Hematopoietic multipotent progenitor cell (in vitro differentiated cells): ENCODE data around the gene PCNX3. TPM values are rescaled to one million over a fixed set of nuclear protein-coding genes. Genes with fewer than 3 reads are reported as not detected.

Experiments used
- DNase-seq, 3 donors: peaks; one replicate each; pipeline ENCODE4 v3.0.0-alpha.2; 2011 to 2015; ENCODE audit warnings: low read depth in 2 of 3, low spot score in 2 of 3
- total RNA-seq: library from RNA; depleted of rRNA; stranded (reverse); fragments of >200 nt; gene quantifications from one replicate; pipeline ENCODE4 v1.2.3, GENCODE V29; 2012

The PCNX3 gene
- total RNA-seq, 1 donor, result 32.6 TPM

- no peak for DNase-seq
Measured at GRCh38 chr11:65580031-65580692, 35.4 kb upstream of the PCNX3 start.

- no peak for DNase-seq
Measured at GRCh38 chr11:65580756-65581155, 34.8 kb upstream of the PCNX3 start.

DNA sequence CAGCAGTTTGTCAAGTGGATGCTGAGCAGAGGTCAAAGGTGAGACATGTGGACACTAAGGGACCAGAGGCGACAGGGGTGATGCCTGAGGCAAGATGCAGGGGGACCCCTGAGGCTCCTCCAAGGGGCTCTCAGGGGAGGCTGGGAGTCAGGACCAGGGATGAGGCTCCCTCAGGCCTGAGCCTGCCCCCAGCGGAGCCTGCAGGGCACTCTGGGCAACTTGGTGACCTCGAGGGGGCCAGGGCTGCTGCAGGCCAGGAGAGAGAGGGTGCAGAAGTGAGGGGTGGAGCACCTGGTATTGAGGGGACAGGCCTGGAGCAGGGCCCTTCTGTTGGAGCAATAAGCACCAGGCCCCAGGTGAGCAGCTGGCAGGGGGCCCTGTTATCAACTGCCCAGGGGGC lies 33.6 kb upstream of the PCNX3 start:
- no peak for DNase-seq

- DNase-seq, result no peak
Measured at GRCh38 chr11:65583589-65583988, 32.0 kb upstream of the PCNX3 start.

GRCh38 chr11:65584106-65584505 lies 31.5 kb upstream of the PCNX3 start:
- no peak for DNase-seq

DNA sequence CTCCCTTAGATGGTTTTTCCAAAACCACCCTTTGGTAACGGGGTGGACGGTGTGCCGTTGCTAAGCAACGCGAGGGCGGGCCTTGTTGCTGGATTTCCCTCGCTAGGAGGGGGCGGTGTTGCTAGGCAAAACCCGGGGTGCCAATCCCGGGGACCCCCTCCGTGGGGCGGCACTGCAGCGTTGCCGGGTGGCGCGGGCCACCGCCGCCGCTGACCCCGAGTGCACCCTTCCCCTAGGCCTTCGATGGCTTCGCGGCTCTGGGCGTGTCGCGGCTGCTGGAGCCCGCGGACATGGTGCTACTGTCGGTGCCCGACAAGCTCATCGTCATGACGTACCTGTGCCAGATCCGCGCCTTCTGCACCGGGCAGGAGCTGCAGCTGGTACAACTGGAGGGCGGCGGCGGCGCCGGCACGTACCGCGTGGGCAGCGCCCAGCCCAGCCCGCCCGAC lies 30.8 kb upstream of the PCNX3 start:
- DNase-seq, result no peak

DNA sequence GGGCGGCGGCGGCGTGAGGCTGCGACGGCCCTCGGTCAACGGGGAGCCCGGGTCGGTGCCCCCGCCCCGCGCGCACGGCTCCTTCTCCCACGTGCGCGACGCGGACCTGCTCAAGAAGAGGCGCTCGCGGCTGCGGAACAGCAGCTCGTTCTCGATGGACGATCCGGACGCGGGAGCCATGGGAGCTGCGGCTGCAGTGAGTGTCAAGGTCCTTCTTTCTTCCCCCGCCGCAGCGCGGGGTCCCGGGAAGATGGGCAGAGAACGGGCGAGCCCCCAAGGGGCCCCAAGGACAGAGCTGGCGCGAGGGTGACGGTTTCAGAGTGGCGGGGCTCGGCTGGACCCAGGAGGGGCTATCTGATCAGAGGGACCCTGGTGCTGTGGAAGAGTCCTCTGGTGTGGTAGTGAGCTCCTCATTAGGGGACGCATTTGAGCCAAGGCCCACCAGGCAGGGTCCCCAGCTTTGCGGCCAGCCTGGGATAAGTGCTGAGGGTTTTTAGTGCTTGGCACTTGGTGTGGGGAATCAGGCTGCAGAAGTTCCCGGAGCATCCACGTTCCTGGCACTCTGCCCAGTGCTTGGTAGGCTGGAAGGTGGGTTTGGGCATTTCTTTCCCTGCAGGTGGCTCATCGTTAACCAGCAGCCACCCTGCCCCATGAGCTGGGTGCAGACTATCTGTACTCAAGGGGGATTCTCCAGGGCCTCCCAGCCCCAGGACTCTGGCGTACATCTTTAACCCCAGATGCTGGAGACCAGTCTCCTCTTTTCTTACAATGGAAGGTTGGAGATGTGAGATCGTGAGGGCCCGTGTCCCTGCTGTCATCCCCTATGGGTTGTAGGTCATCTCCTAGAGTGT lies 30.0 kb upstream of the PCNX3 start:
- no peak for DNase-seq

DNA sequence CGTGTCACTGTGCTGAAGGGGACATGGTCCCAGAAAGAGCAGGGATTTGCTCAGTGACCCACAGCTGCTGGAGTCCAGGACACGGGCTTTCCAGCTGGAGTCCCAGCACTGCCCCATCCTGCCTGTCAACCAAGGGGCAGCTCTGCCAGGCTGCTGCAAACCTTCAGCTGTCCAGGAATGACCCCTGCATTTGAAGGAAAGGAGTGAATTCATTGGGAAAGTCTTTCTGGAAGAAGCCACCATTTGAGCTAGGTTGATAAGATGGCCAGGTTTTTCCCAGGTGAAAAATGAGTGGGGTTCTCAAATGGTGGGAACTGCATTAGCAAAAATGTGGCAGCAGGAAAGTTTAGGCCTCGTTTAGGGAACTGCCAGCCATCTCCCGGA lies 29.3 kb upstream of the PCNX3 start:
- no peak for DNase-seq

DNA sequence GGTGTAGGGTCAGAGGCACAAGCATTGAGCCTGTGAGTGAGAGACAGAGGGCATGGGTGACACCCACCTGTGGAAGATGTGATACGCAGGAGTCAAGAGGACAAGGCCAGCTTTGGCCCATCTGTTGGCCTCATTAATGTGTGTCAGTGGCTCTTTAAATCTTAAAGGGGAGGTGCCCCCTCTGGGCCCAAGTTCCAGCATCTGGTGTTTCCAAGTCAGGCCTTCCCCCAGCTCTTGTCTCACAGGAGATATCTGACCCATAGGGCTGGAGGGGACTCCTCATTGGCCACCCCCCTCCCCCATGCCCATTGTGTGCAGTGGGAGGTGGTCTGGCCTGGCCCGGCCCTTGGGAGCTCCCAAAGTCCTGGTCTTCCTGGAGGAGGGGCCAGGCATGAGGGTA lies 28.9 kb upstream of the PCNX3 start:
- no peak for DNase-seq

DNA sequence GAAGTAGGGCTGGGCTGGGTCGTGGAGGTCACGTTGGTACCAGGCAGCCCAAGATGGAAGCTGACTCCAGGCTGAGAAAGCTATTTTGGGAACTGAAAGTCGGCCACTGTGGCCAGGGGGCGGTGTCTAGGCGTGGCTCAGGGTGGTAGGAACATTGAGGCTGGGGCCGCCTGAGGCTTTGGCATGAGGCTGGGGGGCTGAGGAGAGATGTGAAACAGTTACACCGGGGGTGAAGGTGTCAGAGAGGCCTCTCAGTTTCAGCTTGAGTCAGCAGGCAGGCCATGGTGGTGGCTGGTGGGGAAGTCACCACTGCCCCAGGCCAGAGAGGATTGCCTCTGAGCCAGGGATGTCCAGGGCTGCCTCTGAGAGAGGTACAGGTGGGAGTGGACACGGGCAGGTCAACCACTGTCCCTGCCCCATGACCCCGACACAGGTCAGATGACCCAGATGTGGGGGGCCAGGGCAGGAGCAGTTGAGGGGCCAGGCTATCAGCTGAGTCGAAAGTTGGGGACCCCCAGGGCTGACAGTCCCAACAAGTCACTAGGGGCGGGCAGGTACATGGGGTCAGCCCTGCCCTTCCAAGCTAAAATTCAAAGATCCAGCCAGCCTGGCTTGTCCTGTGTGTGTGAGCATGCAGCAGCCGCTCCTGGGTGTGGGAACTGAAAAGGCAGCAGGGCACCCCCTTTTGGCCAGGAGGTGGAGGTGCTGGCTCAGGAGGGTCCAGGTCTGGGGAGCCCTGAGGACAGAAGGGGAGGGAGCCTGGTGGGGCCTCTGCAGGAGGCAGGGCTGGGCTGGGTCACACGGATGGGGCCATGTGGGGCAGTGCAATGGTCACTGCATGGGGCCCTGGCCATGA lies 27.1 kb upstream of the PCNX3 start:
- peak in 2 of 3 donors; percentile 72 to 82 for DNase-seq

DNA sequence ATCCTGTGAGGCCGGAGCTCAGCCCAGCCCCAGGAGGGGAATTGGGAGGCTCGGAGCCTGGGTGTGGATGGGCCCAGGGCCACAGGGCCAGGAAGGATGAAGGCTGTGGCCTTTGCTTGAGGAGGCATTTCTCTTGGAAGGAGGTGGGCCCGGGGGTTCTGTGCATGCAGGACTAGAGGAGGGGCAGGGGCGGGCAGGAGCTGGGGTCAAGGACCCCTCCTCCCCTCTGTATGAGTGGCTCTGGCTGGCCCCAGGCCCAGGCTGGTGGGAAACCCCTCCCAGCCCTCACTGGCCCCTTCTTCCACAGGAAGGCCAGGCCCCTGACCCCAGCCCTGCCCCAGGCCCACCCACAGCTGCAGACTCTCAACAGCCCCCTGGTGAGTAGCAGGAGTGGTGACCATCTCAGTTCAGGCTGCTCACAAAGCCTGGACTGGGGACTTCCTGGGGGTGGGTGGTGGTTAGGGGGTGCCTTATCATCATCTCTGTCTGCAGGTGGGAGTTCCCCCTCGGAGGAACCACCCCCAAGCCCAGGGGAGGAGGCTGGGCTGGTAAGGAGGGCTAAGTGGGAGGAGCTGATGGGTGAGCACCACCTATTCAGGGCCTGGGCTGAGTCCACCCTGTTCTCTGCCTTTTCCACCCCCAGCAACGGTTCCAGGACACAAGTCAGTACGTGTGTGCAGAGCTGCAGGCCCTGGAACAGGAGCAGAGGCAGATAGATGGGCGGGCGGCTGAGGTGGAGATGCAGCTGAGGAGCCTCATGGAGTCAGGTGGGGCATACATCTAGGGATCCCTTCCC lies 25.9 kb upstream of the PCNX3 start:
- peak in 2 of 3 donors; percentile 71 to 72 for DNase-seq

- DNase-seq, result no peak
Measured at GRCh38 chr11:65590240-65590738, 25.3 kb upstream of the PCNX3 start.

DNA sequence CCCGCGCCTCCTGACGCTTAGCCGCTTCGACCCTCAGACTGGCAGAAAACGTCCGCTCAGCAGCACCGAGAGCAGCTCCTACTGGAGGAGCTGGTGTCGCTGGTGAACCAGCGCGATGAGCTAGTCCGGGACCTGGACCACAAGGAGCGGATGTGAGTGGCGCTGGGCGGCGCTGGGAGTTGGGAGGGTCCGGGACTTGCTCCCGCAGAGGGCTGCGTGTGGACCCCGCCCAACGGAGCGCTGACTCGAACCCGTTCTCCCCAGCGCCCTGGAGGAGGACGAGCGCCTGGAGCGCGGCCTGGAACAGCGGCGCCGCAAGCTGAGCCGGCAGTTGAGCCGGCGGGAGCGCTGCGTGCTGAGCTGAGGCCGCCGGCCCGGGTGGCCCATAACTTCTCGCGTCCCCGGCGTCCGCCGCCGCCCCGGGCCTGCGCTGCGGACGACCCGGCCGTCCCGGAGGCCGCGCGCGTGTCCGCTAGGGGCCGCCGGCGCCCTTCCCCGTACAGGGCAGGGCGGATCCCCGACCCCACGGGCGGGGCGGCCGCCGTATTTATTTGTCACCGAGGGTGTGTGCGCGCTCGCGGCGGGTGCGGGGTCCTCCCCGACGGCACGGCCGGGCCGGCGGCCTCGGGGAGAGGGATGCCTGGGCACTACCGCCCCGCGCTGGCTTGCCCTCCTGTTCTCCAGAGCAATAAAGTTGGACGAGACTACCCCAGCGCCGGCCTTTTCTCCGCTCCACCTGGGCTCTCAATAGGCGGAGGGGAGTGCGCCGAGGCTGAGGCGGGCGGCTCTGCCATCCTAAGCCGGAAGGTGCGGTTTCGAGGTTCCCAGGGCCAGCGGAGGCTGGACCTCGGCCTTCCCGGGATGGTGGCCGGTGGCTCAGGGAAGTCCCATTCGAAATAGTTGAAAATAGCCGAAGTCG lies 23.4 kb upstream of the PCNX3 start:
- no peak for DNase-seq

DNA sequence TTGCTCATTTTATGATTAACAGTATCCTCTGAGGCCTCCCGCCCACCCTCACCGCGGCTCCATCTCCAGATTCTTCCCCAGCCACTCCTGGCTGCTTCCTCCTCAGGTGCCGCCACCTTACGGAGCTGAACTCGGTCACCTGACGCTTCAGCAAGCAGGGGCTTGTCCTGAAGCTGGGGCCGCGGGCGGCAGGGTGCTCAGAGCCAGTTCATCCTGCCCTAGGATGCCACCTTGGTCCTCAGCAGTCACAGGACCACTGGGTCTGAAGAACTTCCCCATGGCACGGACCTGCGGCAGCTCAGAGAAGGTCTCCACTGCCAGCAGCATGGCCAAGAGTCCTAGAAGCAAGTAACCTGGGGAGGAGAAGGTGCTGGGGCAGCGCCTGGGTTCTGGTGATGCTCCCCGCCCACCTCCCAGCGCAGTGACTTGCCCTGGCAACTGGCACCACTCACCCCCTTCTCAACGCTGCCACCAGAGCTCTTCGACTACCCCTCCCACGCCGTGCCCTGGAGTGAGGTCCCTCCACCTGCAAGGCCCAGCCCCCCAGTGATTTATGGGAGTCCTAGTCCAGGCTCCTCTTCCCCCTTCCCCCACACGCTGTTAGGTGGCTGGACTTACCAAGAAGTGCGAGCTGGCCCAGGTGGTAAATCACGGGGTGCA lies 22.6 kb upstream of the PCNX3 start:
- no peak for DNase-seq

DNA sequence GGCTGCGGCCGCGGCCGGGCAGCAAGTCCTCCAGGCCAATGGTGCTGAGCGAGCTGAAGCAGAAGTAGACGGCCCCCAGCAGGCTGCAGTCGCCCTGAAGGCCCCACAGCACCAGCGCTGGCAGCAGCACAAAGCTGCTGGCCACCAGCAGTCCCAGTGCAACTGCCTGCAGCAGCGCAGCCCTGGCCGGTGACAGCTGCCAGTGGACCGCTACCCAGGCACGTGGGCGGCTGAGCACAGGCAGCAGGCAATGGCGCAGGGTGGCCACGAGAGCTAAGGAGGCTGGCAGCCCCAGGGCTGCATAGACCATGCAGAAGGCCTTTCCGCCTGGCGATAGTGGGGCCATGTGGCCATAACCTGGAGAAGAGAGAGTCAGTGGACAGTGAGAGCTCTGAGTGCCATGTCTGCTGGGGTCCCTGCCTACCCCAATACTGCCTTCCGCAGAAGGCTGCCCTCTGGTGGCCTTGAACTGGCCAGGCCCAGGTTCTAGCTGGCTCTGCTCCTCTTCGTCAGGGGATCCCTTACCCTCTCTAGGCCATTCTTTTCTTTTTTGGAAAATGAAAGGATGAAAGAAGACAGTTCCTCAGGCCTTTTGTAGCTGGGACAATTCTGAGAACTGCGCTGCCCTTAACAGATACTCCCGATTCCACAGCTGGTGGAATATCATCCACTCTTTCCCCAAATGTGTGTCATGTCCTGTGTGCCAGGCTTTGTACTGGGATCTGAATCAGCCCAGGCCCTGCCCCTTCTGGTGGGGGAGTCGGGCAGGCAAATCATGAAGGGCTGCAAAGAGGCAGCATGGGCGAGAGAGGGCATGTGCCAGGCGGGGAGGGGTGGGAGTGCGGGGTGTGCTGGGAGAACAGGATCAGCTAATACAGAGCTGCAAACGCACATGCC lies 21.8 kb upstream of the PCNX3 start:
- peak in 1 of 3 donors; percentile 53 for DNase-seq

DNA sequence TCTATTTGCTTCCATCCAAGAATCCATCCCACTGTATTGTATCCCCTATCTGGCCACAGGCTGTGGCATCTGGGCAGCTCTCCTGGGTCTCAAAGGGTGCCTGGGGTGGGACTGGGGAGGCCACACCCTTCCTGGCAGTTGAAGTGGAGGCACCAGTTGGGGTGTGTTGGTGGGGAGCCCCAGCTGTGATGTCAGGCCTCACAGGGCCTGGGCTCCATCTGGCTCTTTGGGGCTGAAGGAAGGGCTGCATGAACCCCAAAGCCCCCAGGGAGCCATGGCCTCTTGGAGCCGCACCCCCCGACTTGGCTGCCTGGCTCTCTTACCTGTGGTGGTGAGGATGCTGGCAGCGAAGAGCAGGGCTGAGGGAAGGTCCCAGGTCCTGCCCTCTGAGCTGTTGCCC lies 20.4 kb upstream of the PCNX3 start:
- no peak for DNase-seq

- DNase-seq, result no peak
Measured at GRCh38 chr11:65595543-65596281, 19.9 kb upstream of the PCNX3 start, which contains the start of gene KCNK7. TSS of gene KCNK7 (minus strand) at chr11:65595800. CDS start at chr11:65595772, 28 bp downstream.
